MM.1S (cell line): ENCODE measurements around the gene GCC2.

Source experiments
- DNase-seq: peaks from one replicate; pipeline ENCODE4 v3.0.0-alpha.2; 2015
- H2AFZ ChIP-seq: fragments of 300-600 bp; sonication (generic); 2 replicates; pipeline ENCODE4 v1.6.0; 2016; ENCODE audit warnings: antibody characterized with exemption, low read length
- H3F3A ChIP-seq: fragments of 300-600 bp; sonication (generic); 2 replicates; pipeline ENCODE4 v1.6.1; 2016; ENCODE audit warnings: mild to moderate bottlenecking, antibody characterized with exemption, low read length, moderate library complexity, mixed read lengths; ENCODE audit not compliant: insufficient read depth
- H3K27ac ChIP-seq: fragments of 300-600 bp; sonication (generic); 2 replicates; pipeline ENCODE4 v1.5.1; 2016; ENCODE audit warnings: mild to moderate bottlenecking, low read length
- H3K27me3 ChIP-seq: fragments of 300-600 bp; sonication (generic); replicated peaks from 2 replicates; pipeline ENCODE4 v1.6.0; 2016; ENCODE audit warnings: low read length; ENCODE audit not compliant: insufficient read depth
- H3K36me3 ChIP-seq: fragments of 300-600 bp; sonication (generic); replicated peaks from 2 replicates; pipeline ENCODE4 v1.6.1; 2016; ENCODE audit warnings: mild to moderate bottlenecking, low read length, mixed read lengths; ENCODE audit not compliant: insufficient read depth
- H3K4me1 ChIP-seq: fragments of 300-600 bp; sonication (generic); 2 replicates; pipeline ENCODE4 v1.6.1; 2016; ENCODE audit warnings: low read length, mixed read lengths
- H3K4me2 ChIP-seq: fragments of 300-600 bp; sonication (generic); 2 replicates; pipeline ENCODE4 v1.6.0; 2016; ENCODE audit warnings: low read depth, low read length
- H3K4me3 ChIP-seq: fragments of 300-600 bp; sonication (generic); 2 replicates; pipeline ENCODE4 v1.5.1; 2016; ENCODE audit warnings: low read length, mixed read lengths
- H3K79me2 ChIP-seq: fragments of 300-600 bp; sonication (generic); 2 replicates; pipeline ENCODE4 v1.6.1; 2016; ENCODE audit warnings: mixed run types, low read length, mixed read lengths
- H3K9ac ChIP-seq: fragments of 300-600 bp; sonication (generic); 2 replicates; pipeline ENCODE4 v1.6.1; 2016; ENCODE audit warnings: low read length, mixed read lengths
- H3K9me2 ChIP-seq: fragments of 300-600 bp; sonication (generic); replicated peaks from 2 replicates; pipeline ENCODE4 v1.6.1; 2016; ENCODE audit warnings: mild to moderate bottlenecking, low read length, mixed read lengths; ENCODE audit not compliant: insufficient read depth
- H3K9me3 ChIP-seq: fragments of 300-600 bp; sonication (generic); replicated peaks from 2 replicates; pipeline ENCODE4 v1.6.1; 2016; ENCODE audit warnings: mild to moderate bottlenecking, low read length, mixed read lengths; ENCODE audit not compliant: insufficient read depth
- H4K20me1 ChIP-seq: fragments of 300-600 bp; sonication (generic); 2 replicates; pipeline ENCODE4 v1.6.1; 2016; ENCODE audit warnings: mild to moderate bottlenecking, low read length, moderate library complexity, mixed read lengths; ENCODE audit not compliant: insufficient read depth
- EZH2 ChIP-seq: fragments of 300-600 bp; sonication (generic); optimal IDR thresholded peaks from 2 replicates; pipeline ENCODE3; 2017; ENCODE audit warnings: low read depth, mild to moderate bottlenecking, antibody characterized with exemption, low read length, mixed read lengths
- EZH2phosphoT487 ChIP-seq: fragments of 300-600 bp; sonication (generic); IDR thresholded peaks from 2 replicates; pipeline ENCODE4 v1.6.1; 2018; ENCODE audit warnings: antibody characterized with exemption, low read length
- TF ChIP-seq, protein P1 (sequence below): fragments of 300-600 bp; sonication (generic); IDR thresholded peaks from 2 replicates; pipeline ENCODE4 v1.5.1; 2016; ENCODE audit warnings: antibody characterized with exemption, low read length, mixed read lengths

GCC2 gene

GRCh38 chr2:108414256-108414876, 34.6 kb upstream of the GCC2 start:
- DNase-seq, result no peak
- Histone ChIP-seq H3K79me2 (no peaks in the 10 kb centered on the region), H3K4me3 (no peak overlapping the region), H3K4me1 (no peaks in the 10 kb centered on the region), H4K20me1 (no peaks in the 10 kb centered on the region), H3F3A (no peaks in the 10 kb centered on the region), H2AFZ (no peak overlapping the region), H3K27ac (no peak overlapping the region), H3K9me3 (no peaks in the 10 kb centered on the region), H3K4me2 (no peak overlapping the region), H3K9me2 (no peaks in the 10 kb centered on the region), H3K9ac (no peak overlapping the region), H3K36me3 (no peaks in the 10 kb centered on the region), H3K27me3 (no peaks in the 10 kb centered on the region)
- TF ChIP-seq EZH2phosphoT487 (no peak), EZH2 (no peak)
- TF ChIP-seq, protein P1, sequence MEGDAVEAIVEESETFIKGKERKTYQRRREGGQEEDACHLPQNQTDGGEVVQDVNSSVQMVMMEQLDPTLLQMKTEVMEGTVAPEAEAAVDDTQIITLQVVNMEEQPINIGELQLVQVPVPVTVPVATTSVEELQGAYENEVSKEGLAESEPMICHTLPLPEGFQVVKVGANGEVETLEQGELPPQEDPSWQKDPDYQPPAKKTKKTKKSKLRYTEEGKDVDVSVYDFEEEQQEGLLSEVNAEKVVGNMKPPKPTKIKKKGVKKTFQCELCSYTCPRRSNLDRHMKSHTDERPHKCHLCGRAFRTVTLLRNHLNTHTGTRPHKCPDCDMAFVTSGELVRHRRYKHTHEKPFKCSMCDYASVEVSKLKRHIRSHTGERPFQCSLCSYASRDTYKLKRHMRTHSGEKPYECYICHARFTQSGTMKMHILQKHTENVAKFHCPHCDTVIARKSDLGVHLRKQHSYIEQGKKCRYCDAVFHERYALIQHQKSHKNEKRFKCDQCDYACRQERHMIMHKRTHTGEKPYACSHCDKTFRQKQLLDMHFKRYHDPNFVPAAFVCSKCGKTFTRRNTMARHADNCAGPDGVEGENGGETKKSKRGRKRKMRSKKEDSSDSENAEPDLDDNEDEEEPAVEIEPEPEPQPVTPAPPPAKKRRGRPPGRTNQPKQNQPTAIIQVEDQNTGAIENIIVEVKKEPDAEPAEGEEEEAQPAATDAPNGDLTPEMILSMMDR, result no peak

DNA sequence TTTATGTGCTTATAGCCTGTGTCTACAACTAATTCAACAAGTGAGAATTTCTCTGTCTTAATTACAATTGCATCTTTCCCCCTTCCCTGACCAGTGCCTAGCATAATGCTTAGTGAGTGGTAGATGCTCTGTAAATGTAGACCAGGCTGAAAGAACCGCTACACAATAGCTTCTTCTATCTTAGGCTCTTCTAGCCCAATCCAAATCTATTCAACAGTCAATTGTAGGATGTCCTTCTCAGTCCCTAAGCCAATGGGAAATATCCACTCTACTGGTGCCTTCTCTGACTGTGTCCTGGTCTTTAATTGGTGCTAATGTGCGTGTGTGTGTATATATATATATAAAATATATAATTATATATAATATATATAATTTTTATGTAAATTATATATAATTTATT, 34.1 kb upstream of the GCC2 start:
- H3K36me3 ChIP-seq, result no peaks in the 10 kb centered on the region
- no peak overlapping the region for H3K9ac ChIP-seq
- H3K9me3 ChIP-seq, result no peaks in the 10 kb centered on the region
- H3K27me3 ChIP-seq, result no peaks in the 10 kb centered on the region
- no peak overlapping the region for H3K4me3 ChIP-seq
- no peak overlapping the region for H3K4me2 ChIP-seq
- H3K9me2 ChIP-seq, result no peaks in the 10 kb centered on the region
- no peak overlapping the region for H2AFZ ChIP-seq
- no peaks in the 10 kb centered on the region for H4K20me1 ChIP-seq
- TF ChIP-seq, protein P1, result no peak
- TF ChIP-seq EZH2phosphoT487 (no peak), EZH2 (no peak)
- no peak overlapping the region for H3K27ac ChIP-seq
- H3F3A ChIP-seq, result no peaks in the 10 kb centered on the region
- no peaks in the 10 kb centered on the region for H3K4me1 ChIP-seq
- no peak for DNase-seq
- H3K79me2 ChIP-seq, result no peaks in the 10 kb centered on the region

DNA sequence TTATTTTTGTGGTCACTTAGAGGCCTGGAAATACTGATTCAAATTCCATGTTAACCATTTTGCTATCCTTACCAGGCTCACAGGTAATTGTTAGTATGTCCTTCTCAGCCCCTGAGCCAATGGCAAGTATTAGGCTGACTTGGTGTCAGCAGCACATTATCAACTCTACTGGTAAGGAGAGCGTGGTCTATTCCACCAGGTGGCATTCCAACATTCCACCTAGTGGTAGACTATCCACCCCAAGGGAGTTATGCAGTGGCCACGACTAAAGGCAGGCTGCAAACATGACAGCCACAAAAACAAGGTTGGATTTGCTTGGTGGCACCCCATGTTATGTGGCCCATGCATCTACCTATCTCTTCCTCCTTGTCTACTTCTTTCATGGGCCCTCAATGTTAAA, 31.8 kb upstream of the GCC2 start:
- no peaks in the 10 kb centered on the region for H3F3A ChIP-seq
- no peak for DNase-seq
- no peaks in the 10 kb centered on the region for H3K79me2 ChIP-seq
- TF ChIP-seq, protein P1, result peak; percentile 15; the same call in 1 of the 2 replicates
- TF ChIP-seq EZH2phosphoT487 (no peak), EZH2 (no peak)
- H3K4me1 ChIP-seq, result no peaks in the 10 kb centered on the region
- H3K4me2 ChIP-seq, result no peak overlapping the region
- H3K27me3 ChIP-seq, result no peaks in the 10 kb centered on the region
- H4K20me1 ChIP-seq, result no peaks in the 10 kb centered on the region
- H3K27ac ChIP-seq, result no peak overlapping the region
- H3K9me2 ChIP-seq, result no peaks in the 10 kb centered on the region
- no peak overlapping the region for H2AFZ ChIP-seq
- H3K9ac ChIP-seq, result no peak overlapping the region
- no peaks in the 10 kb centered on the region for H3K36me3 ChIP-seq
- no peak overlapping the region for H3K4me3 ChIP-seq
- no peaks in the 10 kb centered on the region for H3K9me3 ChIP-seq
